Measurements from ENCODE around the gene EYA3.

EYA3 gene

DNA sequence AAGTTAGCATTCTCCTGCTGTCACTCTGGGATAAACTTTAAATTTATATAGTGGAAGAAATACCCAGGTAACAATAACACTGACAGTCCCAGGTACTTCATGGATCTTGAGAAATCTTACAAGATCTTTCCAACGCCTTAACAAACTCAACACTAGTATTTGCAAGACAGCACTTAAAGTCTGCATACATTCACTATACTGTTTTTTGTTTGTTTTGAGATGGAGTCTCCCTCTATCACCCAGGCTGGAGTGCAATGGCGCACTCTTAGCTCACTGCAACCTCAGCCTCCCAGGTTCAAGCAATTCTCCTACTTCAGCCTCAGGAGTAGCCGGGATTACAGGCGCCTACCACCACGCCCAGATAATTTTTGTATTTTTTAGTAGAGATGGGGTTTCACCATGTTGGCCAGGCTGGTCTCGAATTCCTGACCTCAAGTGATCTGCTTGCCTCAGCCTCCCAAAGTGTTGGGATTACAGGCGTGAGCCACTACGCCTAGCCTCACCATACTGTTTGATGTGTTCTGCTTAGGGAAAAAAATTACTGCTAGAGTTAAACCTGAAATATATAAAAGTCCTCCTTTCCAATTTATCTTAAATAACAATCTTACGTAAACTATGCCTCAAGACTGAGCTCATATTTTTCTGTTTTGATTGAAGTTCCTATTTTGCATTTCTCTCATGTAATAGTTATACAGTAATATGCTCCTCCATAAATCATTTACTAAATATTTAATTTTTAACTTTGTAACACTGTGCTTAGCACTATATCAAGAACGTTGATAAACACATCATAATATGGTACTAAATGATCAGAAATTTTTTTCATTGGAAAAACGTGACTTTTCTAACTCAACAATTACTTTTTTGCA is 17.5 kb downstream of the EYA3 start:
- DNase-seq (ENCODE audit: insufficient read length, low spot score), result no peak
- TF ChIP-seq, protein P1, sequence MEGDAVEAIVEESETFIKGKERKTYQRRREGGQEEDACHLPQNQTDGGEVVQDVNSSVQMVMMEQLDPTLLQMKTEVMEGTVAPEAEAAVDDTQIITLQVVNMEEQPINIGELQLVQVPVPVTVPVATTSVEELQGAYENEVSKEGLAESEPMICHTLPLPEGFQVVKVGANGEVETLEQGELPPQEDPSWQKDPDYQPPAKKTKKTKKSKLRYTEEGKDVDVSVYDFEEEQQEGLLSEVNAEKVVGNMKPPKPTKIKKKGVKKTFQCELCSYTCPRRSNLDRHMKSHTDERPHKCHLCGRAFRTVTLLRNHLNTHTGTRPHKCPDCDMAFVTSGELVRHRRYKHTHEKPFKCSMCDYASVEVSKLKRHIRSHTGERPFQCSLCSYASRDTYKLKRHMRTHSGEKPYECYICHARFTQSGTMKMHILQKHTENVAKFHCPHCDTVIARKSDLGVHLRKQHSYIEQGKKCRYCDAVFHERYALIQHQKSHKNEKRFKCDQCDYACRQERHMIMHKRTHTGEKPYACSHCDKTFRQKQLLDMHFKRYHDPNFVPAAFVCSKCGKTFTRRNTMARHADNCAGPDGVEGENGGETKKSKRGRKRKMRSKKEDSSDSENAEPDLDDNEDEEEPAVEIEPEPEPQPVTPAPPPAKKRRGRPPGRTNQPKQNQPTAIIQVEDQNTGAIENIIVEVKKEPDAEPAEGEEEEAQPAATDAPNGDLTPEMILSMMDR (IDR thresholded peaks at IDR 0.05; ENCODE audit: insufficient read depth, missing control alignments), result no peak
- FAIRE-seq, result no peak

DNA sequence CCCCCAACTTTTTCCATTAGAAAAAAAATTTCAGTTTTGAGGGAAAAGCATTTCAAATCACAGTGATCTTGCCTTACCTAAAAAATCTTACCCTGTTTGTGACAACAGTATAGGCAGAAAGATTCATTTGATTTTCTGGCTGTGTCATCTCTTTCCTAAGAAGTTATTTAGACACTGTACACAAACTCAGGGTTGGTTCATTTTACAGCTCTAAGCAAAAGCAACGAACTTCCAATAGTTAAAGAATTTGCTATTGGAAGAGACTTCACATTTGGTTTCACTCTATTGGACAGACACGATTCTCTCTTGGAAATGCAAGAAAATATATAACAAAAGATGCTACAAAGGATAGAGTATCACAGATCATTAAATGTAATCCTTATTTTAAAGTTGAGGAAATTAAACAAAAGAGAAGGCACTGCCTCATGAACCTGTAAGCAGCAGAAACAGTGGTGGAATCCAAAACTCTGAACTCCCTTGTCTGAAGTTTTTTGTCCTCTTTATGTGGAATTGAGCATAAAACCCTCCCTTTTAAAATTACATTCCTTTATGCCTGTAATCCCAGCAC is 20.8 kb downstream of the EYA3 start:
- DNase-seq (ENCODE audit: insufficient read length, low spot score), result no peak
- no peak for FAIRE-seq
- TF ChIP-seq, protein P1 (IDR thresholded peaks at IDR 0.05; ENCODE audit: insufficient read depth, missing control alignments), result no peak

DNA sequence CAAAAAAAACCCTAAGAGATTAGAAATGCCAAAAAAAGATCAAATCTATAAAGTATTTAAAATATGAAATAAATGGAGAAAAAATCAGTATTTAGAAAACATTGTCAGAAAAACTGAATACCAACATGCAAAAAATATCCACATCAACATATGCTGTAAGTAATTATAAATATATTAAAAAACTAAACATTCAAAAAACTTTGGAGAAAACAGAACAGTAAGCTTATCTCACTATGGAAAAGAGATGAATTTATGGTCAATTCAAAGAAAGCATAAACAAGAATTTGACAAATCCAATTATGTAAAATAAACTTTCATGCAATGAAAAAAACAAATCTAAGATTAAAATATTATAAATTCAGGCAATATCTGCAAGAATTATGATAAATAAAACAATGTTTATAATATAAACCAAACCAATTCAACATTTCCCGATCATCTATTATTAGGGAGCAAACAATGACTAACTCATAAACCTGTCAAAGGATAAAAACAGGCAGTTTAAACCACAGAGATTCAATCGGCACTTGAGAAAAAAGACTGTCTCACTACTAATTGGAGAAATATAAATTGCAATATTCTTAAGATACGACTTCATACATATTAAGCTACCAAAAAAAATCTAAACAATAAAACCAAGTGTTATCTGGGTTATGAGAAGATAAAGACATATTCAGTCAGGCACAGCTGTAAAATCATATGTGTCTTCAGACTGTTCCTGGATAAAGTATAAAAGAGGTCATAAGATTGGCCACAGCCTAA is 21.8 kb downstream of the EYA3 start:
- DNase-seq (ENCODE audit: insufficient read length, low spot score), result no peak
- TF ChIP-seq, protein P1 (IDR thresholded peaks at IDR 0.05; ENCODE audit: insufficient read depth, missing control alignments), result no peak
- no peak for FAIRE-seq

DNA sequence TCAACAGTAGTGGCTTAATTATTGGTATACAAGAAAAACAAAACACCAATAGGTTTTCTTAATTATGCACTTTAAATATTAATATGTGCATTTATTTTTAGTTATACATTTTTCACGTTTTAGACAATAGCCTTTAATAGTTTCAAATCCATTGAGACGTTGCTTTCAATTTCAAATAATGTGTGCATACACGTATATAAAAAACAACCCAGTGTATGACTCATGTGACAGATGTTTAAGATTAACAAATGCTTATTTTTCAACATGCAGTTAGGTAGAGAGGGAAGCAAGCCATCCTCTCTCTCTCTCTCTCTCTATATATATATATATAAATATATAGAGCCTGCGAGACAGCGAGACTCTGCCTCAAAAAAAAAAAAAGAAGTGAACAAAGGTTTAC is 24.3 kb downstream of the EYA3 start:
- TF ChIP-seq, protein P1 (IDR thresholded peaks at IDR 0.05; ENCODE audit: insufficient read depth, missing control alignments), result no peak
- FAIRE-seq, result no peak
- DNase-seq (ENCODE audit: insufficient read length, low spot score), result no peak

- FAIRE-seq (no peak), DNase-seq (ENCODE audit: insufficient read length, low spot score) (no peak)
- TF ChIP-seq, protein P1 (IDR thresholded peaks at IDR 0.05; ENCODE audit: insufficient read depth, missing control alignments), result no peak
These were observed 25.6 kb downstream of the EYA3 start for GRCh38 chr1:28062806-28063205.

DNA sequence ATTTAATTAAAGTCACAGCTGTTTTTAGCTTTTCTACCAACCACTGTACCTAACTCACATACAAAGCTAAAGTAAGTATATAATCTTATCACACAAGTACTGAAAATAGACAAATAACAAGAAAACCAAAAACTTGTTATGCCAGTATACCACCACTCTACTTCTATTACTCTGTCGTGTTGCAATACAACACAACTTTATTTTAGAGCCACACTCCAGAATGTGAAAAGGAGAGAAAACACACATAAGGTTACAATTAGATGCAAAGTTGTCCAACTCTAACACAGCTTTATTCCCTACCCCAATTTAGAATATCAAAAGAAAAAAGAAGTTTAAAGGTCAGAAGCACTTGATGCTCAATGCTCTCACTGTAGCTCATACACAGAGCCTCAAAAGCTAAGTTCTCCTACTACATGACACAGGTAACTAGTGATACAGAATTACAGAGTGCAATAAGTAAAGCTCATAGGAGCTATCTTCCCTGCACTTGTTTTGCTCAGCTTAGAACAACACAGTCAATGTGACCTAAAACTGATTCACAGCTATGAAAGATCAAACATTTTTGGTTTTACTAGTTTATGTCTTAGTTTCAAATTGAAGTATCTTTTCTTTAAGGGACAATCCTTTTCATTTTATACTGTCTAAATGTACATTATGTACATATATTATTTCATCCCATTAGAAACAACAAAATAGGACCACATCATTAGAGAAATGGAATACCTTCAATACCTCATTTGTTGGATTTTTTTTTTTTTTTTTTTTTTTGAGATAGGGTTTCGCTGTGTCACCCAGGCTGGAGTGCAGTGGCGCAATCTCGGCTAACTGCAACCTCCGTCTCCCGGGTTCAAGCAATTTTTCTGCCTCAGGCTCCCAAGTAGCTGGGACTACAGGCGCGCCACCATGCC is 29.2 kb downstream of the EYA3 start:
- no peak for DNase-seq (ENCODE audit: insufficient read length, low spot score)
- peak; percentile 32 for FAIRE-seq
- TF ChIP-seq, protein P1 (IDR thresholded peaks at IDR 0.05; ENCODE audit: insufficient read depth, missing control alignments), result no peak

All from D721Med (cell line).